Heart left ventricle (tissue), 13 donors: ENCODE measurements around the gene CDH13.

Source experiments
- CTCF ChIP-seq, 12 donors: fragments of 200-600 bp; sonication (generic) in 4 of 12; IDR thresholded peaks; one replicate each; pipeline versions ENCODE4 v1.5.0 to v1.8.0; 2018 to 2022; ENCODE audit warnings: antibody characterized with exemption in 12 of 12, mild to moderate bottlenecking in 5 of 12
- POLR2A ChIP-seq, 2 donors: fragments of 450-650 bp; IDR thresholded peaks; one replicate each; pipeline ENCODE4 v1.6.1; 2017; ENCODE audit warnings: antibody characterized with exemption in 2 of 2, mild to moderate bottlenecking in 2 of 2, moderate library complexity in 2 of 2
- donor health status: ischemic (EF 13 %, LVEDD 7.1; RV severe dilation, severe dysfunction).
- donor health status: DM: no; HTN: yes; CAD: no.
- donor health status: DM: no; HTN: no; CAD: no.
- donor health status: ischemic (EF 25% LVEDD 6.9; RV normal size, moderate dysfunction).
- donor health status: ischemic (EF 25% LVEDD 5.7; RV mildly dilated, moderate dysfunction).
- donor health status: ischemic (EF 35%, LVEDD 5.7; RV mildly dilated, moderate dysfunction).
- donor health status: nonischemic (EF 11% LVEDD 7.7; RV severe dilation, severe dysfunction).
- donor health status: DM: yes; HTN: yes; CAD: no.
- donor health status: PGD.
- donor health status: ischemic (EF 29% LVEDD 5.4; RV normal size, mild dysfunction).
- donor health status: nonischemic (EF 23%, LVEDD 6.1; RV moderate dilation, normal function).

DNA sequence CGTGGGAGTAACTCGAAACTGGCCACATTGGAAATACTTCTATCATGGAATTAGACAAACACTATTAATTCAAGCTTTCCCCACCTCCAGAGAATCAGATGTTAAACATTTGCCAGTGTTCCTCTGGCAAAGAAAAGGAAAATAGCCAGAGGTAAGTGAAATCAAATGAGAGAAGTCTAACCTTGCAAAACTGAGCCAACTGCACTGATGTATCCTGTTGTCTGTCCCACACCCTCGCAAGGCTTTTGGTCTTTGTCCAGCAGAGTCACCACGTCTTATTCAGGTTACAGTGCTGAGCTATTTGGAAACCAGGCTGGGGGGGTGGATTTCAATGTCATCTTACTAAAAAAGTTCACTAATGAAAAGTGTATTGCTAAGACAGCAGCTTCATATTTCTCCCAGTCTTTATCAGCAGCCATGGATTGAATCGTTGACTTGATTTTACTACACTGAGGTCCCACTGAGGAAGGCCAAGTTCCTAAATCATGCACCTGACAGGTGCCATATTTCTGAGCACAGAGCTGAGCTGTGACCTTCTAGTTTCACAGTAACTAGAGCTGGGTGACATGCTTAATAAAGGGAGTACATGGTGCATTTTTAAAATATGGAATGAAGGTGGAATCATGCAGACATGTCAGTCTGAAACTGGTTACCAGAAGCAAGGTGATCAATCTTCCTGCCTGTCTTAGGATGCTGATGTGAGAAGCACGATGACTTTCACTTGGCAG, 1095.9 kb downstream of the CDH13 start:
- TF ChIP-seq CTCF (IDR thresholded peaks at IDR 0.05) (no peak), POLR2A (IDR thresholded peaks at IDR 0.05) (no peak)
